Measurements from ENCODE around the gene IGFBP6.

Gene IGFBP6

DNA sequence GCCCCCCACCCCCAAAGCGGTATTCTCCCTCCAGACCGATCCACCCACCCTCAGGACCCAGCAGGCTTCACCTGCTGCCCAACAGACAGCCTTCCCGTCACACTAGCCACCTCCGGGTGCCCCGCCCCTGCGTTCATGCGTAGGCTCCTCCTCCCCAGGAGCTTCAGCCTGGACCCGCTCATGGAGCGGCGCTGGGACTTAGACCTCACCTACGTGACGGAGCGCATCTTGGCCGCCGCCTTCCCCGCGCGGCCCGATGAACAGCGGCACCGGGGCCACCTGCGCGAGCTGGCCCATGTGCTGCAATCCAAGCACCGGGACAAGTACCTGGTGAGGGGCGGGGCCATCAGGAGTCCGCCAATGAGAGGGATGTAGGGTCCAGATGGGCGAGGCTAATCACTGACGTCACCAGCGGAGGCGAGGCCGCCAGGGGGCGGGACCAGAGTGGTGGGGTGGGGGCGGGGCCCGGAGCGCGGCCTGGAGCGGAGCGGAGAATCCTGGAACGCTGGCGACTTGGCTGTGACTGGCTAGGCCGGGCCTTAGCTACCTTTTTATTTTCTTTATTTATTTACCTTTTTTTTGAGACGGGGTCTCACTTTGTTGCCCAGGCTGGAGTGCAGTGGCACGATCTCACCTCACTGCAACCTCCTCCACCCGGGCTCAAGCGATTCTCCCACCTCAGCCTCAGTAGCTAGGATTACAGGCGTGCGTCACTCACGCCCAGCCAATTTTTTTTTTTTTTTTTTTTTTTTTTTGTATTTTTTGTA, 43.2 kb upstream of the IGFBP6 start:
- H3K4me3 Mint-ChIP-seq: peak overlapping the region; percentile 90
- no peaks in the 10 kb centered on the region for H3K9me3 Mint-ChIP-seq
- ATAC-seq (replicated peaks; ENCODE audit: extremely low read depth, poor library complexity, severe bottlenecking) (peak; percentile 89), DNase-seq (ENCODE audit: low spot score in 2 of 2) (peak; percentile 87 to 88)
- H3K36me3 Mint-ChIP-seq (ENCODE audit: insufficient read depth): peaks cover 11% of the 10 kb centered on the region
- H3K4me1 Mint-ChIP-seq: peaks cover 17% of the 10 kb centered on the region
- H3K27ac Mint-ChIP-seq (ENCODE audit: low read depth): peak overlapping the region; percentile 65
- no peaks in the 10 kb centered on the region for H3K27me3 Mint-ChIP-seq

DNA sequence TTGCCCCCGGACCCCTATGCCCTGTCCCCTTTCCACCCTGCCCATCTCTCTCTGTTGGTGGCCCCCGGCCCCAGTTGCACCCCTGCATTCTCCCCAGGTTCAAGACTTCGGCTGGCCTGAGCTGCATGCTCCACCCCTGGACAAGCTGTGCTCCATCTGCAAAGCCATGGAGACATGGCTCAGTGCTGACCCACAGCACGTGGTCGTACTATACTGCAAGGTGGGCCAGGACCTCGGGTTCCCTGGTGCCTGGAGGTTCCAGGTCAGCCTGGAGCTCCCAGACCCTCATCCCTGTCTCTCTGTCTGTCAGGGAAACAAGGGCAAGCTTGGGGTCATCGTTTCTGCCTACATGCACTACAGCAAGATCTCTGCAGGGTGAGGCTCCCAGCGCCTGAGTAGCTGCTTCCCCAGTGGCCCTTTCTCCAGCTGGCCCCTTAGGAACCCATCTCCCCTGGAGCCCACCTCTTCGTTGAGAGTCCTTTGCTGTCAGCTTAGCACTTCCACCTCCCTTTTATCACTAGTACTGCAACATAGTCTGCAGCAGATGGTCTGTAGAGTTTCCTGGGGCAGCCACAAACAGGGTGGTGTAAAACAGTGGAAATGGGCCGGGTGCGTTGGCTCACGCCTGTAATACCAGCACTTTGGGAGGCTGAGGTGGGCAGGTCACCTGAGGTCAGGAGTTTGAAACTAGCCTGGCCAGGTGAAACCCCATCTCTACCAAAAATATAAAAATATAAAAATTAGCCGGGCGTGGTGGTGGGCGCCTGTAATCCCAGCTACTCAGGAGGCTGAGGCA, 41.8 kb upstream of the IGFBP6 start:
- Mint-ChIP-seq H3K9me3 (no peaks in the 10 kb centered on the region), H3K27ac (ENCODE audit: low read depth) (peak overlapping the region; percentile 92), H3K27me3 (no peaks in the 10 kb centered on the region), H3K4me1 (peaks cover 17% of the 10 kb centered on the region), H3K36me3 (ENCODE audit: insufficient read depth) (peaks cover 11% of the 10 kb centered on the region), H3K4me3 (peak overlapping the region; percentile 54)
- no peak for ATAC-seq (replicated peaks; ENCODE audit: extremely low read depth, poor library complexity, severe bottlenecking)
- no peak for DNase-seq (ENCODE audit: low spot score in 2 of 2)

DNA sequence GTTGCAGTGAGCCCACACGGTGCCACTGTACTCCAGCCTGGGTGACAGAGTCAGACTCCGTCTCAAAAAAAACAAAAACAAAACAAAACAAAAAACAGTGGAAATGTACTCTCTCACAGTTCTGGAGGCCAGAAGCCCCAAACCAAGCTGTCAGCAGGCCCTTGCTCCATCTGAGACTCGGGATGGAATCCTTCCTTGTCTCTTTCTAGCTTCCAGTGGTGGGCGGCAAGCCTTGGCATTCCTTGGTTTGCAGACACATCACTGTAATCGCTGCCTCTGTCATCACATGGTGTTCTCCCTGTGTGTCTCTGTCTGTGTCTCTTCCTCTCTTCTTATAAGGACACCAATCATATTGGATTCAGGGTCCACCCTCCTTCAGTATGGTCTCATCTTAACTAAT, 41.2 kb upstream of the IGFBP6 start:
- Mint-ChIP-seq H3K36me3 (ENCODE audit: insufficient read depth) (peaks cover 11% of the 10 kb centered on the region), H3K27me3 (no peaks in the 10 kb centered on the region)
- no peak for ATAC-seq (replicated peaks; ENCODE audit: extremely low read depth, poor library complexity, severe bottlenecking)

DNA sequence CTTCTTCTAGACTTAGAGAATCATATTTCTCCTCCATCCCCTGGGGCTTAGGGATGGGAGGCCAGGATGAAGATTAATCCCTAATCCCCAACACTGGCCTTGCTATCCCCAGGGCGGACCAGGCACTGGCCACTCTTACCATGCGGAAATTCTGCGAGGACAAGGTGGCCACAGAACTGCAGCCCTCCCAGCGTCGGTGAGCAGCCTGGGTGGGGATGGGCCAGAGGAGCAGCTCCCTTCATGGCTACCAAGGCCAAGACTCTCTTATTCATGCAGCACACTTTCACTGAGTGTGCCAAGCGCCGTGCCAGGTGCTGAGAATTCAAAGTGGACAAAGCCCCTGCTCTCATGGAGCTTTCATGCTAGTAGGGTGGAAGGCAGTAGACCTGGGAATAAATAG, 40.6 kb upstream of the IGFBP6 start:
- no peak for ATAC-seq (replicated peaks; ENCODE audit: extremely low read depth, poor library complexity, severe bottlenecking)
- Mint-ChIP-seq H3K4me3 (no peak overlapping the region), H3K9me3 (no peaks in the 10 kb centered on the region), H3K27me3 (no peaks in the 10 kb centered on the region), H3K4me1 (peaks cover 17% of the 10 kb centered on the region), H3K36me3 (ENCODE audit: insufficient read depth) (peaks cover 10% of the 10 kb centered on the region), H3K27ac (ENCODE audit: low read depth) (no peak overlapping the region)
- no peak for DNase-seq (ENCODE audit: low spot score in 2 of 2)

More for the DNA sequence above, 41.2 kb upstream of the IGFBP6 start:
- Mint-ChIP-seq H3K4me3 (no peak overlapping the region), H3K4me1 (peaks cover 17% of the 10 kb centered on the region), H3K9me3 (no peaks in the 10 kb centered on the region), H3K27ac (ENCODE audit: low read depth) (no peak overlapping the region)
- no peak for DNase-seq (ENCODE audit: low spot score in 2 of 2)

DNA sequence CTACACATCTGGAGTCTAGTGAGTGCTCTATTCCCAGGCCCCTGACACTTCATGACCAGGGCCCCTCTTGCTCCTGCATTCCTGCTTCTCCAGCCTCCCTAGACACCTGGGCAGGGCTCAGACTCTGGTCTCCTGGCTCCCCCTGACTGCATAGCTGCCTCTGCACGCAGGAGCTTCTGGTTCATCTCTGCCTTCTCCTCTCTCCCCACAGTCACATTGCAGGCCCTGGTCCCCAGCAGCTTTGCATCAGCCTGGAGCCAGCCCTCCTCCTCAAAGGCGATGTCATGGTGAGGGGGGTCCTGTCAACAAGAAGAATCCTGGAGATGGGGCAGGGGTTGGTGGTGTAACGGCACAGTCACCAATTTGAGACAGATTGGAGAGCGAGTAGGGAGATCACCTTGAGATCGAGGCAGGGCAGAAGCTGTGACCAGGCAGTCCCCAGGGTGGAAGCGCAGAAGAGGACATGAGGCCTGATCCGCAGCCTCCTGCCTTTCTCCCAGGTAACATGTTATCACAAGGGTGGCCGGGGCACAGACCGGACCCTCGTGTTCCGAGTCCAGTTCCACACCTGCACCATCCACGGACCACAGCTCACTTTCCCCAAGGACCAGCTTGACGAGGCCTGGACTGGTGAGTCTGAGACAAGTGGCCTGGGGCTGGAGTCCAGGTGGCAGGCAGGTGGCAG, 39.5 kb upstream of the IGFBP6 start:
- H3K36me3 Mint-ChIP-seq (ENCODE audit: insufficient read depth): peaks cover 9% of the 10 kb centered on the region
- no peak overlapping the region for H3K27ac Mint-ChIP-seq (ENCODE audit: low read depth)
- no peaks in the 10 kb centered on the region for H3K9me3 Mint-ChIP-seq
- ATAC-seq (replicated peaks; ENCODE audit: extremely low read depth, poor library complexity, severe bottlenecking) (no peak), DNase-seq (ENCODE audit: low spot score in 2 of 2) (no peak)
- H3K27me3 Mint-ChIP-seq: no peaks in the 10 kb centered on the region
- peaks cover 17% of the 10 kb centered on the region for H3K4me1 Mint-ChIP-seq
- H3K4me3 Mint-ChIP-seq: no peak overlapping the region

DNA sequence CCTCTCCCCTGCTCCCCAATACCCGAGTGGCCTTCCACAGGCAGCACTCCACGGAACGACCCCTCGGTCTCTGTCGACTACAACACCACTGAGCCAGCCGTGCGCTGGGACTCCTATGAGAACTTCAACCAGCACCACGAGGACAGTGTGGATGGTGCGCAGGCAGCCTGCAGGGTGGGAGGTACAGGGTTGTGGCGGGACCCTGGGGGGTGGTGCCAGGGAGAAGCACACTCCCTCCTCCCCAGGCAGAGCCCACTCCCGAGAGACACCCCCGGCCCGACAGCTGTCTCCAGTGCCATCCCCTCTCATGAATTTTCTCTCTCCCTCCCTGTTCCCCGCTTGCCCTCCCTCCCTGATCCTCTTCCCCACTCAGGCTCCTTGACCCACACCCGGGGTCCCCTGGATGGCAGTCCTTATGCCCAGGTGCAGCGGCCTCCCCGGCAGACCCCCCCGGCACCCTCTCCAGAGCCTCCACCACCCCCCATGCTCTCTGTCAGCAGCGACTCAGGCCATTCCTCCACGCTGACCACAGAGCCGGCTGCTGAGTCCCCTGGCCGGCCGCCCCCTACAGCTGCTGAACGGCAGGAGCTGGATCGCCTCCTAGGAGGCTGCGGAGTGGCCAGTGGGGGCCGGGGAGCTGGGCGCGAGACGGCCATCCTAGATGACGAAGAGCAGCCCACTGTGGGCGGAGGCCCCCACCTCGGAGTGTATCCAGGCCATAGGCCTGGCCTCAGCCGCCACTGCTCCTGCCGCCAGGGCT, 38.6 kb upstream of the IGFBP6 start:
- Mint-ChIP-seq H3K9me3 (no peaks in the 10 kb centered on the region), H3K36me3 (ENCODE audit: insufficient read depth) (peaks cover 9% of the 10 kb centered on the region), H3K4me1 (peaks cover 11% of the 10 kb centered on the region), H3K27me3 (no peaks in the 10 kb centered on the region), H3K27ac (ENCODE audit: low read depth) (no peak overlapping the region), H3K4me3 (no peak overlapping the region)
- ATAC-seq (replicated peaks; ENCODE audit: extremely low read depth, poor library complexity, severe bottlenecking): no peak
- DNase-seq (ENCODE audit: low spot score in 2 of 2): no peak

DNA sequence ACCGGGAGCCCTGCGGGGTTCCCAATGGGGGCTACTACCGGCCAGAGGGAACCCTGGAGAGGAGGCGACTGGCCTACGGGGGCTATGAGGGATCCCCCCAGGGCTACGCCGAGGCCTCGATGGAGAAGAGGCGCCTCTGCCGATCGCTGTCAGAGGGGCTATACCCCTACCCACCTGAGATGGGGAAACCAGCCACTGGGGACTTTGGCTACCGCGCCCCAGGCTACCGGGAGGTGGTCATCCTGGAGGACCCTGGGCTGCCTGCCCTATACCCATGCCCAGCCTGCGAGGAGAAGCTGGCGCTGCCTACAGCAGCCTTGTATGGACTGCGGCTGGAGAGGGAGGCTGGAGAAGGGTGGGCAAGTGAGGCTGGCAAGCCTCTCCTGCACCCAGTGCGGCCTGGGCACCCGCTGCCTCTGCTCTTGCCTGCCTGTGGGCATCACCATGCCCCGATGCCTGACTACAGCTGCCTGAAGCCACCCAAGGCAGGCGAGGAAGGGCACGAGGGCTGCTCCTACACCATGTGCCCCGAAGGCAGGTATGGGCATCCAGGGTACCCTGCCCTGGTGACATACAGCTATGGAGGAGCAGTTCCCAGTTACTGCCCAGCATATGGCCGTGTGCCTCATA, 37.9 kb upstream of the IGFBP6 start:
- DNase-seq (ENCODE audit: low spot score in 2 of 2) (no peak), ATAC-seq (replicated peaks; ENCODE audit: extremely low read depth, poor library complexity, severe bottlenecking) (no peak)
- Mint-ChIP-seq H3K27me3 (no peaks in the 10 kb centered on the region), H3K9me3 (no peaks in the 10 kb centered on the region), H3K27ac (ENCODE audit: low read depth) (no peak overlapping the region), H3K36me3 (ENCODE audit: insufficient read depth) (peaks cover 7% of the 10 kb centered on the region), H3K4me3 (no peak overlapping the region), H3K4me1 (peaks cover 5% of the 10 kb centered on the region)

DNA sequence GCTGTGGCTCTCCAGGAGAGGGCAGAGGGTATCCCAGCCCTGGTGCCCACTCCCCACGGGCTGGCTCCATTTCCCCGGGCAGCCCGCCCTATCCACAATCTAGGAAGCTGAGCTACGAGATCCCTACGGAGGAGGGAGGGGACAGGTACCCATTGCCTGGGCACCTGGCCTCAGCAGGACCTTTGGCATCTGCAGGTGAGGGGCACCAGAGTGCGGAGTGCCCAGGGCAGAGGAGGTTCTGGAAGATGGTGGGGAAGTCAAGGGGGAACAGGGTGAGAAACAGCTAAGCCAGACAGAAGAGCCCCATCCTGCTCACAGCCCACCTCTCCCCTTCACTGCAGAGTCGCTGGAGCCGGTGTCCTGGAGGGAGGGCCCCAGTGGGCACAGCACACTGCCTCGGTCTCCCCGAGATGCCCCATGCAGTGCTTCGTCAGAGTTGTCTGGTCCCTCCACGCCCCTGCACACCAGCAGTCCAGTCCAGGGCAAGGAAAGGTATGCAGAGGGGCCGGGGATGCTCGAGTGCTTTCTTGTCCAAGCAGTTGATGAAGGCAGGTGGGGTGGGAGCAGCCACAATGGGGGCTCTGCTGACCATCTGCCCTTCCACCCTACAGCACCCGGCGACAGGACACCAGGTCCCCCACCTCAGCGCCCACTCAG, 37.3 kb upstream of the IGFBP6 start:
- no peak overlapping the region for H3K27ac Mint-ChIP-seq (ENCODE audit: low read depth)
- DNase-seq (ENCODE audit: low spot score in 2 of 2): no peak
- no peak overlapping the region for H3K4me3 Mint-ChIP-seq
- no peaks in the 10 kb centered on the region for H3K9me3 Mint-ChIP-seq
- H3K27me3 Mint-ChIP-seq: no peaks in the 10 kb centered on the region
- H3K36me3 Mint-ChIP-seq (ENCODE audit: insufficient read depth): peaks cover 11% of the 10 kb centered on the region
- no peak for ATAC-seq (replicated peaks; ENCODE audit: extremely low read depth, poor library complexity, severe bottlenecking)
- H3K4me1 Mint-ChIP-seq: peaks cover 10% of the 10 kb centered on the region

DNA sequence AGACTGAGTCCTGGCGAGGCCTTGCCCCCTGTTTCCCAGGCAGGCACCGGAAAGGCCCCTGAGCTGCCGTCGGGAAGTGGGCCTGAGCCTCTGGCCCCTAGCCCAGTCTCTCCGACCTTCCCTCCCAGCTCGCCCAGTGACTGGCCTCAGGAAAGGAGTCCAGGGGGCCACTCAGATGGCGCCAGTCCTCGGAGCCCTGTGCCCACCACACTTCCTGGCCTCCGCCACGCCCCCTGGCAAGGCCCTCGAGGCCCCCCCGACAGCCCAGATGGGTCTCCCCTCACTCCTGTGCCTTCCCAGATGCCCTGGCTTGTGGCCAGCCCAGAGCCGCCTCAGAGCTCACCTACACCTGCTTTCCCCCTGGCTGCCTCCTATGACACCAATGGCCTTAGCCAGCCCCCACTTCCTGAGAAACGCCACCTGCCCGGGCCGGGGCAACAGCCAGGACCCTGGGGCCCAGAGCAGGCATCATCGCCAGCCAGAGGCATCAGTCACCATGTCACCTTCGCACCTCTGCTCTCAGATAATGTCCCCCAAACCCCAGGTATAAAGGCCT, 36.7 kb upstream of the IGFBP6 start:
- peaks cover 10% of the 10 kb centered on the region for H3K4me1 Mint-ChIP-seq
- H3K4me3 Mint-ChIP-seq: no peak overlapping the region
- no peaks in the 10 kb centered on the region for H3K27me3 Mint-ChIP-seq
- H3K9me3 Mint-ChIP-seq: no peaks in the 10 kb centered on the region
- H3K27ac Mint-ChIP-seq (ENCODE audit: low read depth): peak overlapping the region; percentile 22
- no peak for ATAC-seq (replicated peaks; ENCODE audit: extremely low read depth, poor library complexity, severe bottlenecking)
- DNase-seq (ENCODE audit: low spot score in 2 of 2): no peak
- peaks cover 11% of the 10 kb centered on the region for H3K36me3 Mint-ChIP-seq (ENCODE audit: insufficient read depth)

DNA sequence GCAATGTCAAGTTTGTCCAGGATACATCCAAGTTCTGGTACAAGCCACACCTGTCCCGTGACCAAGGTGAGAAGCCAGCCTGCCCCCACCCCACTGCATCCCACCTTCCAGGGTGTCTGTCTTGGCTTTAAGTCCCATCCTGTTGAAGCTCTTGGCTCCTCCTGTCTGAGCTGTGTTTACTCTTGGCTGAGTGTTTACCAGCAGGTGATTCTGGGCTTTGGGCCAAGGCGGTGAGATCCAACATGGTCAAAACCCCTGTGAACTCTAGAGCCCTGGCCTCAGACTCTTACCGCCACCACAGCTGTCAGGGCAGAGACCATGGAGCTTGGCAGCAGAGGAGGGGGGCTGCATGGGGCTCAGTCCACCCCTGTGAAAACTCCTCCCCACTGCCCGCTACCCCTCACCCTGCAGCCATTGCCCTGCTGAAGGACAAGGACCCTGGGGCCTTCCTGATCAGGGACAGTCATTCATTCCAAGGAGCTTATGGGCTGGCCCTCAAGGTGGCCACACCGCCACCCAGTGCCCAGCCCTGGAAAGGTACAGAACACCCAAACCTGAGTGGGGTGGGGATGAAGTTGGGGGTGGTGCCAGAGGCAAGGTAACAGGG, 36.0 kb upstream of the IGFBP6 start:
- ATAC-seq (replicated peaks; ENCODE audit: extremely low read depth, poor library complexity, severe bottlenecking) (no peak), DNase-seq (ENCODE audit: low spot score in 2 of 2) (no peak)
- H3K4me1 Mint-ChIP-seq: peaks cover 17% of the 10 kb centered on the region
- H3K9me3 Mint-ChIP-seq: no peaks in the 10 kb centered on the region
- no peak overlapping the region for H3K4me3 Mint-ChIP-seq
- H3K27me3 Mint-ChIP-seq: no peaks in the 10 kb centered on the region
- peak overlapping the region; percentile 22 for H3K27ac Mint-ChIP-seq (ENCODE audit: low read depth)
- peaks cover 11% of the 10 kb centered on the region for H3K36me3 Mint-ChIP-seq (ENCODE audit: insufficient read depth)

All from central memory CD8-positive, alpha-beta T cell (primary cell).